ENCODE measurements around the gene CCDC28A.
"Not testable (repeated sequence)": the region's sequence is repeated elsewhere in the genome, so short reads cannot be mapped to it uniquely, and the experiment has no call there.

CCDC28A gene

GRCh38 chr6:138773177-138774091 is at the start of gene CCDC28A:
Gene CCDC28A (plus strand): TSS chr6:138773769. CDS start chr6:138776121, 2,352 bp downstream.
- DNase-seq: peak; percentile 93 to 100 (median 97)

- no peak for DNase-seq
Measured at GRCh38 chr6:138724015-138724414, 49.6 kb upstream of the CCDC28A start.

- DNase-seq: no peak
Measured at GRCh38 chr6:138726066-138726756, 47.4 kb upstream of the CCDC28A start.

- no peak for DNase-seq
Measured at GRCh38 chr6:138726757-138727097, 46.8 kb upstream of the CCDC28A start.

GRCh38 chr6:138727182-138727581 is 46.4 kb upstream of the CCDC28A start:
- no peak for DNase-seq

GRCh38 chr6:138728662-138729061 is 44.9 kb upstream of the CCDC28A start:
- no peak for DNase-seq

GRCh38 chr6:138730037-138730436 is 43.5 kb upstream of the CCDC28A start:
- DNase-seq: not testable (repeated sequence)

- DNase-seq: no peak
Measured at GRCh38 chr6:138734585-138734984, 39.0 kb upstream of the CCDC28A start.

- DNase-seq: no peak
Measured at GRCh38 chr6:138736640-138737039, 36.9 kb upstream of the CCDC28A start.

GRCh38 chr6:138752017-138752416 is 21.6 kb upstream of the CCDC28A start:
- DNase-seq: no peak

GRCh38 chr6:138757136-138757535 is 16.4 kb upstream of the CCDC28A start:
- DNase-seq: no peak

GRCh38 chr6:138765896-138766655 is 7.5 kb upstream of the CCDC28A start:
- DNase-seq: peak in 3 of 6 experiments; percentile 10 to 40 (median 35)

GRCh38 chr6:138769102-138769676 is 4.4 kb upstream of the CCDC28A start:
- DNase-seq: no peak

- no peak for DNase-seq
Measured at GRCh38 chr6:138772596-138773176, 883 bp upstream of the CCDC28A start.

GRCh38 chr6:138774370-138774769 is 801 bp downstream of the CCDC28A start:
- DNase-seq: no peak

GRCh38 chr6:138776659-138777058 is 3.1 kb downstream of the CCDC28A start:
- no peak for DNase-seq

- DNase-seq: no peak
Measured at GRCh38 chr6:138778331-138778730, 4.8 kb downstream of the CCDC28A start.

GRCh38 chr6:138782243-138782642 is 8.7 kb downstream of the CCDC28A start:
- DNase-seq: no peak

- no peak for DNase-seq
Measured at GRCh38 chr6:138785079-138785478, 11.5 kb downstream of the CCDC28A start.

GRCh38 chr6:138785980-138786379 is 12.4 kb downstream of the CCDC28A start:
- DNase-seq: no peak

- no peak for DNase-seq
Measured at GRCh38 chr6:138787138-138787537, 13.6 kb downstream of the CCDC28A start.

GRCh38 chr6:138795809-138796603 is 22.4 kb downstream of the CCDC28A start, which contains the start of gene ECT2L:
Gene ECT2L (plus strand): TSS chr6:138796087. CDS start chr6:138813275, 17,188 bp downstream.
- DNase-seq: no peak
